Smooth muscle cell (in vitro differentiated cells): ENCODE data around the gene EHBP1. TPM values are rescaled to one million over a fixed set of nuclear protein-coding genes. Genes with fewer than 3 reads are reported as not detected.

Experiments
- DNase-seq: peaks from one replicate; lab custom pipeline; 2025; ENCODE audit not compliant: unreplicated experiment; lab: John Stamatoyannopoulos, UW
- H2AFZ ChIP-seq: fragments of 200-600 bp; sonication (generic); 2 replicates; pipeline ENCODE4 v1.6.0; 2016; ENCODE audit warnings: antibody characterized with exemption, low read depth, mild to moderate bottlenecking
- H3F3A ChIP-seq: fragments of 200-600 bp; sonication (generic); 2 replicates; pipeline ENCODE4 v1.6.0; 2017; ENCODE audit warnings: antibody characterized with exemption, low read depth
- H3K27ac ChIP-seq: fragments of 200-600 bp; sonication (generic); 2 replicates; pipeline ENCODE4 v1.5.1; 2016; ENCODE audit warnings: low read depth, mild to moderate bottlenecking
- H3K27me3 ChIP-seq: fragments of 200-600 bp; sonication (generic); 2 replicates; pipeline ENCODE4 v1.6.1; 2016; ENCODE audit warnings: low read depth, mild to moderate bottlenecking
- H3K36me3 ChIP-seq: fragments of 200-600 bp; sonication (generic); 2 replicates; pipeline ENCODE4 v1.5.1; 2016; ENCODE audit warnings: low read depth
- H3K4me1 ChIP-seq: fragments of 200-600 bp; sonication (generic); 2 replicates; pipeline ENCODE4 v1.5.1; 2016; ENCODE audit warnings: low read depth
- H3K4me2 ChIP-seq: fragments of 200-600 bp; sonication (generic); 2 replicates; pipeline ENCODE4 v1.6.0; 2016; ENCODE audit warnings: mild to moderate bottlenecking
- H3K4me3 ChIP-seq: fragments of 200-600 bp; sonication (generic); 2 replicates; pipeline ENCODE4 v1.5.1; 2016; ENCODE audit warnings: mild to moderate bottlenecking
- H3K79me2 ChIP-seq: fragments of 200-600 bp; sonication (generic); 2 replicates; pipeline ENCODE4 v1.6.0; 2016; ENCODE audit warnings: low read depth, mild to moderate bottlenecking
- H3K9ac ChIP-seq: fragments of 200-600 bp; sonication (generic); 2 replicates; pipeline ENCODE4 v1.6.0; 2016; ENCODE audit warnings: low read depth
- H3K9me3 ChIP-seq: fragments of 200-600 bp; sonication (generic); replicated peaks from 2 replicates; pipeline ENCODE4 v1.5.1; 2016; ENCODE audit warnings: low read depth
- H4K20me1 ChIP-seq: fragments of 200-600 bp; sonication (generic); 2 replicates; pipeline ENCODE4 v1.6.0; 2016; ENCODE audit warnings: low read depth
- CTCF ChIP-seq: fragments of 200-600 bp; sonication (generic); IDR thresholded peaks from 2 replicates; pipeline ENCODE4 v1.5.1; 2017; ENCODE audit warnings: borderline replicate concordance, mild to moderate bottlenecking, antibody characterized with exemption; ENCODE audit not compliant: insufficient read depth, poor library complexity, severe bottlenecking
- WGBS: methylation state at CpG from one replicate; pipeline ENCODE4 v1.1.7; 2016; ENCODE audit warnings: low lambda C conversion rate; 5-methylcytosine and 5-hydroxymethylcytosine counted together
- polyA plus RNA-seq: library from polyadenylated mRNA; unstranded; fragments of >200 nt; fragmentation: Nextera tagmentation; extraction: Ambion mirVana; gene quantifications from 2 replicates; pipeline ENCODE4 v1.2.1, GENCODE V29; 2016
- total RNA-seq: library from RNA; depleted of rRNA; stranded (reverse); fragments of >200 nt; gene quantifications from 2 replicates; pipeline ENCODE4 v1.2.3, GENCODE V29; 2014

The EHBP1 gene
- total and polyA plus RNA-seq, 2 experiments from 2014 or later, result 9.3 to 45.9 TPM

- WGBS, result 2% methylated on average over 37 of the region's 42 CpGs
These were observed 345.7 kb downstream of the EHBP1 start for GRCh38 chr2:63051042-63051794.

GRCh38 chr2:63051795-63052333, 346.4 kb downstream of the EHBP1 start:
- Histone ChIP-seq H3K27me3 (peaks cover 100% of the 10 kb centered on the region), H3K4me3 (no peak overlapping the region), H3F3A (no peaks in the 10 kb centered on the region), H3K9me3 (no peaks in the 10 kb centered on the region), H4K20me1 (peaks cover 37% of the 10 kb centered on the region), H3K4me1 (peaks cover 38% of the 10 kb centered on the region), H3K9ac (no peak overlapping the region), H3K36me3 (no peaks in the 10 kb centered on the region), H3K27ac (no peak overlapping the region), H2AFZ (no peak overlapping the region), H3K79me2 (no peaks in the 10 kb centered on the region), H3K4me2 (peak overlapping the region; percentile 86)
- no peak for TF ChIP-seq CTCF
- WGBS, result 15% methylated on average over 33 of the region's 42 CpGs
- no peak for DNase-seq

More at GRCh38 chr2:63051042-63051794, 345.7 kb downstream of the EHBP1 start:
- no peaks in the 10 kb centered on the region for H3F3A ChIP-seq
- peak overlapping the region; percentile 86 for H3K4me2 ChIP-seq
- H3K27ac ChIP-seq, result no peak overlapping the region
- peak overlapping the region; percentile 53 for H3K4me3 ChIP-seq
- no peaks in the 10 kb centered on the region for H3K79me2 ChIP-seq
- H3K4me1 ChIP-seq, result peaks cover 34% of the 10 kb centered on the region
- no peaks in the 10 kb centered on the region for H3K9me3 ChIP-seq
- H4K20me1 ChIP-seq, result peaks cover 40% of the 10 kb centered on the region
- no peak for DNase-seq
- H3K27me3 ChIP-seq, result peaks cover 100% of the 10 kb centered on the region
- no peak overlapping the region for H2AFZ ChIP-seq
- no peak overlapping the region for H3K9ac ChIP-seq
- no peak for TF ChIP-seq CTCF
- no peaks in the 10 kb centered on the region for H3K36me3 ChIP-seq

DNA sequence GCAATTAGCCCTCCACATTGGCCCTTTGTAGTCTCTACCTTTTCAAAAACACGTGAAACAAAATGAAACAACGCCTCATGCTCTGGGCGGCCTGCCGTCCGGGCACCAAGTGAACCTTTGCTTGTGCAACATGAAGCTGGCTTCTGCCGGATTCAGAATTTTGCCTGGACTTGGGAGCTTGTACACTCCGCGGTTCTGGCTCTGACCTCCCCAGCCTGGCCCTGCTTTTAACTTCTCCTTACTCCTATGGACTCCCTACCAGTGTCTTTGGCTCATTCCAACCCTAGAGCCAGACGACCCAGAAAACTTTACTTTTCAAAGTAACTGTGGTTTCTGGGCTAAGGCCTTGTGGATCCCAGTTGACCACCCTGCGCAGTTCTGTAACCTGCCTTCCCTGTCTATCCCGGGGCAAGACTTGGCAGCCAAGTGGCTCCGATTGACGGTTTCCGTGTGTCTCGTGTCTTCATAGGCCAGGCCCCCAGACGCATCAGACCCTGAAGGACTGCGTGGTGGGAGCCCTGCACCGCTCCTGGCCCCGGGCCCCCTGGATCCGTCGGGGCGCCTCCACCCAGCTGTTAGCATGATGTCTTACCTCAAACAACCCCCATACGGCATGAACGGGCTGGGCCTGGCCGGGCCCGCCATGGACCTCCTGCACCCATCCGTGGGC, 347.0 kb downstream of the EHBP1 start:
- H3K4me3 ChIP-seq, result no peak overlapping the region
- 22% methylated on average over 27 of the region's 27 CpGs for WGBS

More for the DNA sequence above, 347.0 kb downstream of the EHBP1 start:
- DNase-seq, result no peak
- Histone ChIP-seq H3K79me2 (no peaks in the 10 kb centered on the region), H3K27me3 (peaks cover 100% of the 10 kb centered on the region), H3K4me1 (peaks cover 40% of the 10 kb centered on the region), H4K20me1 (peaks cover 30% of the 10 kb centered on the region), H3K4me2 (no peak overlapping the region), H2AFZ (no peak overlapping the region), H3K9me3 (no peaks in the 10 kb centered on the region), H3F3A (no peaks in the 10 kb centered on the region), H3K27ac (no peak overlapping the region), H3K36me3 (no peaks in the 10 kb centered on the region), H3K9ac (no peak overlapping the region)
- no peak for TF ChIP-seq CTCF
